ENCODE measurements around the gene VASN.

Gene VASN

DNA sequence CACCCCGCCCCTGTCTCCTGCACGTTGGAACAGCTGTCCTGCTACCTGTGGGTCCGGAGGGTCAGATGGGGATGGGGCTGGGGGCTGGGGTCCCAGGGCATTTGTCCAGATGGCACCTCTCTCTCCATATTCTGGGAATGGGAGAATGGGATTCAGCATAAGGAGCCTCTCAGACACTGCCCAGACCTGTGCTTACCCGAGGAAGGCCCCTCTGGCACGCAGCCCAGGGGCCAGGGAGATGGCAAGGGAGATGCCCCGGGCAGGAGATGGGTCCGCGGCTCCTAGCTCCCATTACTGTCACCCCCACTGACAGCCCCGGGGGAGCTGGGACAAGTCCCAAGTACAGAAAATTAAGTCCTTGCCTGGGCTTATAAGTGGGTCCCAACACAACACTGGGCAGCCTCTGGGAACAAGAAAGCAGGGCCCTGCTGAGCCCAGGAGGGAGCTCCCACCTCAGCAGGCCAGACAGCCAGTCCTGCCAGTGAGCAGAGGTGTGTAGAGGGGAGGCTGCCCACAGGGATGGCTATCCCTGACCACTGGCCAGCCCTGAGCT is 1.8 kb downstream of the VASN start:
- no peak for DNase-seq

DNA sequence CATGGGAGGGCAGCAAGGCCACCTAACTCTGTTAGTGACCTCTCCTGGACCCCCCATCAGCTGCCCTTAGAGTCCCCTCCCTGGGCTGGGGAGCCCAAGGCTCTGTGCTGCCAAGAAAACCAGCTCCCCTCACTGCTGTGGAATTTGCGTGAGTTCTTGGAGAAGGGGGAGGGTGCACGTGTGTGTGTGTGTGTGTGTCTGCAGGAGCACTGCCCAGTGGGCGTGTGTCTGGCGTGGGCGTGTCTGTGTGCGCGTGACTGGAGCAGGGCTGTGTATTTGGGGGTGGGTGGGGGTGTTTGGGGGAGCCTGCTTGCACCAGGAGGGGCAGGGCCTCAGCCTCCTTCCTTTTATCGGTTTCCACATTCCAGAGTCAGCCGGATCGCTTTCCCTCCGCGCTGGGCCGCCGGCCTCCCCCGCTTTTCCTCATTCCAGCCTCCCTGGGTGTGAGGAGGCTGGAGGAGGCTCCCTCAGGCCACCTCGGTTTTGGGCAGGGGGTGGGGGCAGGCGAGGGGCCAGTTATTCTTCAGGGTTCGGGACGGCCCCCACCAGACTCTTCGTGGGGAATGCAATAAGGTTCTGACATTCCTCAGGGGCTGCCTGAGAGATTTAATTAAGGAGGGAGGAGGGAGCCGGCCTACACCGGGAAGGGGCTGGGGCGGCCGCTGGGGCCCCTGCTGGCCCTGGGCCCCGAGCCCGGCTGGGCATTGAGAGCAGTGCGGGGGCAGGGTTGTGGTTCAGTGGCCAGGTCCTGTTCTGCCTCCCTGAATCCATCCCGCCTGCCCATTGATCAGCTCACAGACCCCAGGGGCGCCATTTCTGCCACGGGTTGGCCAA is 2.5 kb downstream of the VASN start:
- DNase-seq, result peak; percentile 98

DNA sequence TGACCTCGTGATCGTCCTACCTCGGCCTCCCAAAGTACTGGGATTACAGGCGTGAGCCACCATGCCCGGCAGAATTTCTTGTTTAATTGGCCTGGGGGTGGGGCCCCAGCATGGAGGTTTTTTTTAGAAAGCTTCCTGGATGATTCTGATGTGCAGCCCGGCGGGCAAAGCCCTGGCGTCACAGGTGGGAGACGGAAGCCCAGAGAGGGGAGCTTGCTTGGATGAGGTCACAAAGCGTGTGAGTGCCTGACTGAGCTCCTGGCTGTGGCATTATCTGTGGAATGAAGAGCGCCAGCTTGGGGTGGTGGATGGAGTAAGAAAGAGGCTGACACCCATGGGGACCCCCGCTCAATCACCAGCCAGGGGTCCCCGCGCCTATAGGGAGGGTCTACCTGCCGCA is 4.1 kb downstream of the VASN start:
- no peak for DNase-seq

DNA sequence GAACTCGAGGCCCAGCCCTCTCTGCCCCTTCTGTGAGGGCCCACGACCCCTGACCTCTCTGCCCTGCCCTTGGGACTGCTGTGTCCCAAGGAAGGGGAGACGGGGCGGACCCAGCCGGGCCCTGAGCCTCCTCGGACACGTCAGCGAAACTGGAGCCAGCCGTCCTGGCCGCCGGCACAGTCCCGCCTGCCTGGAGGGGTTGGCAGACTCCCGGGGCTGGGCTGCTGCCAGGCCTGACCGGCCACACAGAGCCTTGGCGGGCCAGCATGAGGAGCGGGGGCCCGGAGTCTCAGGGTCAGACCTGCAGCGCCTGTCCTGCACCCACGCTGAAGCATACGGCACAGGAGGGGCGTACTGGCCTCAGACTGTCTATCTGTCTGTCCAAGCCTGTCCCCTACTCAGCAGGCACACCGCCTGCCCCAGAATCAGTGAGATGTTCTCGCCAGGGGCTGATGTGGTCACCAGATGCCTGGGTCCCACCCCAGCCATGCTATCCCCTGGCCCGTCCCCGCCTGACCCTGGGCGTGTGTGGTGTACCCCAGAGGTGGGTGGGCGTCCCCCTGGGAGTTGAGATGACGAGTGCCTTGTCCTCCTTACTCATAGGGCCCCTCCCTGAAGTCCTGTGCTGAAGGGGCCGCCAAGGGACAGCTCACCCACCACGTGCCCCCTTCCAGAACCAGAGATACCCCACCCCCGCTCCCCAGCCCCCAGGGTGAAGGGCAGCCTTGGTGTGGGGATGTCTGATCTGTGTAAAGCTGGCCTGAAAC is 4.7 kb downstream of the VASN start:
- peak; percentile 74 for DNase-seq

DNA sequence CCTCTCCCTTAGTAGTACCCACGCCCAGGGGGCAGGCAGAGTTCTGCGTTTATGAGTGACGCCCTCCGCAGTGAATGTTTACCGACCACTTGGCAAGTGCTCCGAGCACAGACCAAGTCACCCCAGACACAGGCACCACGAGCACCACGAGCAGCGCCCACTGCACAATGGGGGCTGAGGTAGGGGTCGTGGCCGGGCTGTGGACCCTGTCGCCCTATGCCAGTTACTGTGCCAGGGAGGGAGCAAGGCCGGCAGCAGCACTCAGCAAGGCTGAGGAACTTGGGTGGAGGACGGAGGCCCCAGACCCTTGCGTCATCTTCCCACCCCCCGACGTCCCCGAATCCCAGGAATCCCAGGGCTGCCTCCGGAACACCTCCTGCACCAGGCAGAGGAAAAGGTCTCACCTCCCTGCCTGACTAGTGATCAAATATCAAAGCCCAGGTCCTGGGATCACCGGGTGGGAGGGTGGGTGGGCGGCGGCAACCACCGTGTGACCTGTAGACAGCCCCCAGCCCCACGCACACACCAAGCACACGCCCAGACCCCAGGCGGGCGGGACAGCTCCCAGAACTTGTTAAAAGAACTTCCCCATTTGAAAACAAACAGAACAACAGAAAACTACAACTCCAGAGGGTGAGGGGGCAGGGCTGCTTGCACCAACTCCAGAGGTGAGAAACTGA is 5.4 kb downstream of the VASN start:
- no peak for DNase-seq

DNA sequence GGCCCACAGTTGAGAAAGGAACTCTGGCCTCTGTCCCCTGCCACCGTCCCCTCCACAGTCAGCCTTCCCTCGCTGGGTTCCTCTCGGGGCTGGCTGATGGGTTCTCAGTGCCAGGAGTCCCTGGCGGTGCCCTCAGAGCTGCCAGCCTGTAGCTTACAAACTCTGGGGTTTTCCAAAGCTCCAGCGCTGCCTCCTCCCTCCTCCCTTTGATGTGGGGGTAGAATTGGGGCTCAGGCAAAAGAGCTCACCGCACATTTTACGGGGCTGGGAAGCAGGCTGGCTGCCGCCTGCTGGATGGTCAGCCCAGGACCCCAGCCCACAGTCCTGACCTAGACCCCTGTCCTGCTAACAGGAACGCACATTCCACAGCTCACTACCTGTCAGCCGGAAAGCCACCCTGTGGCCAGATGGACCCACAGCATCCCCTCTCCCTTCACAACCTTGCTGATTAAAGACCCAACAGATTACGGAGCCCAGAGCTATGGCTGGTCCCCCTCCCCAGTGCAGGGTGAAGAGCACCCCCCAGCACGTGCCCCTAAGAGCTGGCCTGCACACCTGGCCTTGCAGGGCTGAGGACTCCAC is 6.0 kb downstream of the VASN start:
- no peak for DNase-seq

DNA sequence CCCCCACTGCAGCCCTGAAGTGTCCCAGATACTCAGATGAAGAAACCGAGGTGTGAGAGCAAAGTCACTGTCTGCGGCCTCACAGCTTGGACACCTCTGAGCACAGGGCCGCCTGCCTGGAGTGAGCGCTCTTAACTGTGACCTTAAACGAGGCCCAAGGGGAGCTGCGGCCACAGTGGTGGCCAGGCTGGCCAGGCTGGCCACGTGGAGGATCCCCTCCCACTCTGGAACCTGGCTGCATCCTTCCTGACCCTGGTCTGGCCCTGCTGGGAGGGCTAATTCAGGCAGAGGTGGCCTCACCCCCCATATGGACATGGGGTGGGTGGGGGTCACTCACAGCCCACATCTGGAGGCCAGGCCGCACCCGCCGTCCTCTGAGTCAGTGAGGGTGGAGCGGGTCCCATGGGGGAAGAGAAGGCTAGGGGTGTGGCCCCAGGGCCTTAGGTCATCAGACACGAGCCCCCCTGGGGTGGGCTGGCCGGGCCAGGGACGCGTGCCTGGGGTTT is 6.6 kb downstream of the VASN start:
- DNase-seq, result peak; percentile 40

DNA sequence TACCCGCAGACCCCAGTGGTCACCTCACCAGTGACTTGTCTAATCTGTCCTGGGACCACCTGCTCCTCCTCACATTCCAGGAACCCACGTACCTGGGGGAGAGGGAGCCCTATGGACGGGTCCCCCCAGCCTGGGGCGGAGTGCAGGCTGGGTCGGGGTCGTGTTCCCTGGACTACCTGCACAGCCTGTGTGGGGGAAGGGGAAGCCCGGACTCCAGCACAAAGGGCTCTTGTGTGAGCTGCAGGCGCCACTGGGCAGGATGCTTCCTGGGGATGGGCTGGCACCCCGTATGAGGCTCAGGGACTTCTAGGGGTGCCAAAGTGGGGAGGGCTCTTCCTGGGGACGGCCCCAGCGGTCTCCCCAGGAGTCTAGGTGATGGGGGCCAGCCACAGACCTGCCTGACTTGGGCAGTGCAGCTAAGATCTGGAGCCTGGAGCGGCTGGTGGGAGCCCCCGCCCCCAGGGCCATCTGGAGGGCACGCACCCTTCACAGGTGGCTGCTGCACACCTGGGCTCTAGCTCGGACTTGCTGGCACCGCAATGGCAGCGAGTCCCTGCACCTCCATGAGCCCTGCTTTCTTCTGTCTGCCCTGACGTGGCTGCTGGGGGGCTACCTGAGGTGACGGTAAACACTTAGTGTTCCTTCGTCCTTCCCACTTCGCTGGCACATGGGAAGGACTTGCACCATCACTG is 7.5 kb downstream of the VASN start:
- DNase-seq, result no peak

DNA sequence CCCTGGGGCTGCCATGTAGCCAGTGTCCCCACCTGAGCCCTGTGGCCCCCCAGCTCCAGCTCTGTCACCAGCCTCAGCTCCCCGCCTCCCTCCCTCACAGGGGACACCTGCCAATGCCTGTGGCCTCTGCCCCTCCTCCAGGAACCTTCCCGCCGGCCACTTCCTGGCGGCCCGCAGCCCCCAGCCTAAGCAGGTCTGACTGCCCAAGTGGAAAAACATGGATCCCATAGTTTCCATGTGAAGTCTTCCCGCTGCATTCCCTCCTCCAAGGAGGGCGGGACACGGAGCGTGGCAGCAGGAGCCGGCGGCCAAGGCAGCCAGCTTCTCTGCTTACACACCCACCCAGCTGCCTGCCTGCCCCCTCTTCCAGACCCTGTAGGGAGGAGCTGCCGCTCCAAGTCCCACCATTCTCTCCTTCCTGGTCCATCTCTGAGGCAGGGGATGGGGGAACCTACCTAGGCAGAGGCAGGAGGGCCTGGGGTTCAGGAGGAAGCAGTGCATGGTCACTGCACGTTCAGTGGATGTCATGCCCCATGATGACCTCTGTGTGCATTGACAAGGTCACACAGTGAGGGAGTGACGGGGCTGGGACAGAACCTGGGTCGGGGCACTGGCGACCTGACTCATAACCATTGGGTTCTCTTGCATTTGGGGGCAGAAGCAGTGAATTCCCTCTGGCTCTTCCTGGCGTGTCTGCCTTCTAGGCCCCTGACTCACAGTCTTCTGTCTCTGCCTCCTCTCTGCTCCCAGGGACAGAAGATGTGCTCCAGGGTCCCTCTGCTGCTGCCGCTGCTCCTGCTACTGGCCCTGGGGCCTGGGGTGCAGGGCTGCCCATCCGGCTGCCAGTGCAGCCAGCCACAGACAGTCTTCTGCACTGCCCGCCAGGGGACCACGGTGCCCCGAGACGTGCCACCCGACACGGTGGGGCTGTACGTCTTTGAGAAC is 8.7 kb downstream of the VASN start:
- DNase-seq, result no peak

DNA sequence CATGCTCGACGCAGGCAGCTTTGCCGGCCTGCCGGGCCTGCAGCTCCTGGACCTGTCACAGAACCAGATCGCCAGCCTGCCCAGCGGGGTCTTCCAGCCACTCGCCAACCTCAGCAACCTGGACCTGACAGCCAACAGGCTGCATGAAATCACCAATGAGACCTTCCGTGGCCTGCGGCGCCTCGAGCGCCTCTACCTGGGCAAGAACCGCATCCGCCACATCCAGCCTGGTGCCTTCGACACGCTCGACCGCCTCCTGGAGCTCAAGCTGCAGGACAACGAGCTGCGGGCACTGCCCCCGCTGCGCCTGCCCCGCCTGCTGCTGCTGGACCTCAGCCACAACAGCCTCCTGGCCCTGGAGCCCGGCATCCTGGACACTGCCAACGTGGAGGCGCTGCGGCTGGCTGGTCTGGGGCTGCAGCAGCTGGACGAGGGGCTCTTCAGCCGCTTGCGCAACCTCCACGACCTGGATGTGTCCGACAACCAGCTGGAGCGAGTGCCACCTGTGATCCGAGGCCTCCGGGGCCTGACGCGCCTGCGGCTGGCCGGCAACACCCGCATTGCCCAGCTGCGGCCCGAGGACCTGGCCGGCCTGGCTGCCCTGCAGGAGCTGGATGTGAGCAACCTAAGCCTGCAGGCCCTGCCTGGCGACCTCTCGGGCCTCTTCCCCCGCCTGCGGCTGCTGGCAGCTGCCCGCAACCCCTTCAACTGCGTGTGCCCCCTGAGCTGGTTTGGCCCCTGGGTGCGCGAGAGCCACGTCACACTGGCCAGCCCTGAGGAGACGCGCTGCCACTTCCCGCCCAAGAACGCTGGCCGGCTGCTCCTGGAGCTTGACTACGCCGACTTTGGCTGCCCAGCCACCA is 9.7 kb downstream of the VASN start:
- DNase-seq, result no peak

DNA sequence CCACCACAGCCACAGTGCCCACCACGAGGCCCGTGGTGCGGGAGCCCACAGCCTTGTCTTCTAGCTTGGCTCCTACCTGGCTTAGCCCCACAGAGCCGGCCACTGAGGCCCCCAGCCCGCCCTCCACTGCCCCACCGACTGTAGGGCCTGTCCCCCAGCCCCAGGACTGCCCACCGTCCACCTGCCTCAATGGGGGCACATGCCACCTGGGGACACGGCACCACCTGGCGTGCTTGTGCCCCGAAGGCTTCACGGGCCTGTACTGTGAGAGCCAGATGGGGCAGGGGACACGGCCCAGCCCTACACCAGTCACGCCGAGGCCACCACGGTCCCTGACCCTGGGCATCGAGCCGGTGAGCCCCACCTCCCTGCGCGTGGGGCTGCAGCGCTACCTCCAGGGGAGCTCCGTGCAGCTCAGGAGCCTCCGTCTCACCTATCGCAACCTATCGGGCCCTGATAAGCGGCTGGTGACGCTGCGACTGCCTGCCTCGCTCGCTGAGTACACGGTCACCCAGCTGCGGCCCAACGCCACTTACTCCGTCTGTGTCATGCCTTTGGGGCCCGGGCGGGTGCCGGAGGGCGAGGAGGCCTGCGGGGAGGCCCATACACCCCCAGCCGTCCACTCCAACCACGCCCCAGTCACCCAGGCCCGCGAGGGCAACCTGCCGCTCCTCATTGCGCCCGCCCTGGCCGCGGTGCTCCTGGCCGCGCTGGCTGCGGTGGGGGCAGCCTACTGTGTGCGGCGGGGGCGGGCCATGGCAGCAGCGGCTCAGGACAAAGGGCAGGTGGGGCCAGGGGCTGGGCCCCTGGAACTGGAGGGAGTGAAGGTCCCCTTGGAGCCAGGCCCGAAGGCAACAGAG is 10.5 kb downstream of the VASN start:
- no peak for DNase-seq

DNA sequence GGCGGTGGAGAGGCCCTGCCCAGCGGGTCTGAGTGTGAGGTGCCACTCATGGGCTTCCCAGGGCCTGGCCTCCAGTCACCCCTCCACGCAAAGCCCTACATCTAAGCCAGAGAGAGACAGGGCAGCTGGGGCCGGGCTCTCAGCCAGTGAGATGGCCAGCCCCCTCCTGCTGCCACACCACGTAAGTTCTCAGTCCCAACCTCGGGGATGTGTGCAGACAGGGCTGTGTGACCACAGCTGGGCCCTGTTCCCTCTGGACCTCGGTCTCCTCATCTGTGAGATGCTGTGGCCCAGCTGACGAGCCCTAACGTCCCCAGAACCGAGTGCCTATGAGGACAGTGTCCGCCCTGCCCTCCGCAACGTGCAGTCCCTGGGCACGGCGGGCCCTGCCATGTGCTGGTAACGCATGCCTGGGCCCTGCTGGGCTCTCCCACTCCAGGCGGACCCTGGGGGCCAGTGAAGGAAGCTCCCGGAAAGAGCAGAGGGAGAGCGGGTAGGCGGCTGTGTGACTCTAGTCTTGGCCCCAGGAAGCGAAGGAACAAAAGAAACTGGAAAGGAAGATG is 11.2 kb downstream of the VASN start:
- DNase-seq, result no peak

DNA sequence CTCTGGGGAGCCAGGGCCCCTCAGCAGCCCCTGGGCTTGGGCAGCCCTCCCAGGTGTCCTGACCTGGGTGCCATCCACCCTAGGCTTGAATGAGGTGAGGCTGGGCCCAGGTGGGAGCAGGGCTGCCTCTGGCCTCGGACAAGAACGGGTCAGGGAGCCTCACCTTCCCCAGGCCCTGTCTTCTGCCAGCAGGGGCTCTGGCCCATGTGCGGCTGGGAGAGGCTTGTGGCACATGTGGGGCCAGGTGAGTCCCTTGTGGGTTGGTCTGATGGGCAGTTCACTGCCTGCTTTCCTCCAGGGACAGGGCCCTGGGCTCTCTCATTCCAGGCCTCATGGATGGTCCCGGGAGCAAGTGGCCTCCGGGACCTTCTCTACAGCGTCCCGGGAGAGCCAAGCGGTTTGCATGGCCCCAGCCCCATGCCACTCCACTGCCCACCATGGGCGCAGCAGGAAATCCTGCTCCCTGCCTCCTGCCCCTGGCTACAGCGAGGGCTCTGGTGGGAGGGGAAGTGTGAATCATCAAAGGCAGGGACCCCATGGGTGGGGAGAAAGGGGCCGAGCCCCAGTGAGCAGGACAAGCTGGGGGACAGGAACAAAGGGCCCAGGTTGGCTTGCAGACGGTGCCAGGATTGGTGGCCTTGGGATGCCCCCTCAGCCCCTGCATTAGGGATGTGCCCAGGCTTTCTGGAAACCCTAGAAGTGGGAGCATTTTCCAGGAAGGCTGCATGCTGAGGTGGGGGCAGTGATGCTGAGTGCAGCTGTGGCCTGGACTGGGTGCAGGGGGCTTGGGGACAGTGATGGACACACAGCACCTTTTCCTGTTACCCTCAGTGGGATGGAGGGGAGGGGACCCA is 12.2 kb downstream of the VASN start:
- DNase-seq, result no peak

DNA sequence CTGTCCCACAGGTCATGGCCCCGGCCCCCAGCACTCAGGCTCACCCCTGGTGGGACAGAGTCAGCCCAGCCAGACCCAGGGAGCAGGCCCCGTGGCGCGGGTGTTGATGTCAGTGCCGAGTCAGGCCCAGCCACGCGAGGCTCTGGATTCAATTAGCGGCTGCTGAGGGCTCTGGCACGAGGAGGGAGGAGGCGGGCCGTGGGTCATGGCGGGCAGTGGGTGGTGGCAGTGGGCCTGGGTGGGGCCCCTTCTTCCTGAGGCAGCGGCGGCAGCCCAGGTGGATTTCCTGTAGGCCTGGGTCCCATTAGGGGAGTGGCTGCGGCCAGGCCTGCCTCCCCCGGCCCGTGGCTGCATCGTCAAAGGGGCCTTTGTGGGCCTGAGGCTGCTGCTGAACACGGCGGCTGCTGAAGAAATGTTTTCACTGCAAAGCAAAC is 12.9 kb downstream of the VASN start:
- peak; percentile 70 for DNase-seq

DNA sequence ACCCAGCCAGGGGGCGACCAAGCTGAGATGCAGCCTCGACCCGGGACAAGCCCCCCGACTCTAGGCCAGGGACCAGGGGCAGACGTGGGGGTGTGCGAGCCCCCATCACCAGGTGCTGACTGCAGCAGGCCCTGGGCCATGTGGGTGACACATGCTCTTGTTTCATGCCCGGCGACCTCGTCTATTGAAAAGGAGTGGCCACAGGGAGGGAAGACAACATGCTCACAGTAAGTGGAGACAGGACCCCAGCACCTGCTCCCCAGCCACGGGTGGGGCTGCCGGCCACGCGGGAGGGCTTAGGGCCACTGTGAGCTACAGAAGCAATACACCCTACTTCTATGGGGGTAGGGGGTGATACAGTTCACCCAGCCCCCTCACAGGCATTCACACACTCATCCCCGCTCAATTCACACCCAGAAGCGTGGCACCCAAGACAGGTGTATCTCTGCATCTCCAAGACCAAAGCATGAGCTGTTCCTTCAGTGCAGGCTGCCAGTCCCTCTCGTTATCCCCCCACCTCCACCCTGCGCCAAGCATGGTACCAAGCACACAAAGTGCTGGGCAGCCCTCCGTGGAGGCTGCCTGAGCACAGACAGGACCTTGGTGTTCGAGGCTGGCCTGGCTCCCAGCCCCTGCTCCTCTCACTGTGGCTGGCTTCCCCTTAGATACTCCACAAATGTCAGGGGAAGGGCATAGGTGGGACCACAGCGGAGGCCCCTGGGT is 13.6 kb downstream of the VASN start:
- DNase-seq, result no peak

DNA sequence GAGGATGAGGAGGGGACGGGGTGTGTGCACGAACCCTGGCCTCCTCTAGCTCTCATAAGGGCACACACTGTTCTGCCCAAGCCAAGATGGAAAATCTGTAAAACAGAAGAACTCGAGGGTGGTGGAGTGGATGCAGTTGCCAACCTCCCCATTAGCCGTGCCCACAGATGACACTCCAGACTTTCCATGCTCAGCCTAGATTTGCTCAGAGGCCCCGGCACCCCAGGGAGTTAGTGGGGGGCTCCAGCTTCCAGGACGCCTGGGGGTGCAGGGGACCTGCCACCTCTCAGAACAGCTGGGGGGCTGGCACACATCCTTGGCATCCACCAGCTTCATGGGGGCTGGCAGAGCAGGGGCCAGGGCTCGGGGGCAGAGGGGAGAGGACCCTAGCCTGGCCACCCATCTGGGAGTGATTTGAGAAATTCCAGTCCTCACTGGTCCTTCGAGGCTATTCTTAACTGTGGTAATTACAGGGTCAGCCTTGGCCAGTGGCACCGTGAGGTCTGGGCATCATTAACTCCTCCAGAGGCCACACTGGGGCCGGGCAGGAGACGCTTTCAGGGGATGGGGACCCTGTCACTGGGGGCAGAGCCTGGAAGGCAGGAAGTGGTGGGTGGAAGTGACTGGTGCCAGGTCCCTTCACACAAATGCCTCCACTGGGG is 14.3 kb downstream of the VASN start:
- DNase-seq, result no peak
